ENCODE data around the gene AKIRIN1.
"Not testable (repeated sequence)": the region's sequence is repeated elsewhere in the genome, so short reads cannot be mapped to it uniquely, and the experiment has no call there.

The AKIRIN1 gene

DNA sequence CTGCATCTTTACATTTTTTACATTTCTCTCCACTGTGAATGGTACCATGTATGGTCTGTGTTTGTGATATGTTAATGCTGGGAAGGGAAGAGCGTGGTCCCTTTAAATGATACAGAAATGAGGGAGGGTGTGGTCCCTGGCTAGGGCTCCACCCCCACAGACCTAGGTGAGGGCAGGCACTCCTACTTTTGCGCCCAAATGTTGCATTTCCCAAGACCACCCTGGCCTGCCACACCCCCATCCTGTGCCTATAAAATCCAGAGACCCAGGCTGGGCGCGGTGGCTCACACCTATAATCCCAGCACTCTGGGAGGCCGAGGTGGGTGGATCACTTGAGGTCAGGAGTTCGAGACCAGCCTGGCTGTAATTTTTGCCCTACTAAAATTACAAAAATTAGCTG lies 17.9 kb upstream of the AKIRIN1 start:
- not testable (repeated sequence) for H3K27ac ChIP-seq (ENCODE audit: low read depth, low read length, severe bottlenecking)
- WGBS, 2 experiments (ENCODE audit: insufficient coverage in 2 of 2) = 72% methylated on average over 6 of the region's 6 CpGs; no CpG with 5 or more reads in 1 of the 2 experiments

DNA sequence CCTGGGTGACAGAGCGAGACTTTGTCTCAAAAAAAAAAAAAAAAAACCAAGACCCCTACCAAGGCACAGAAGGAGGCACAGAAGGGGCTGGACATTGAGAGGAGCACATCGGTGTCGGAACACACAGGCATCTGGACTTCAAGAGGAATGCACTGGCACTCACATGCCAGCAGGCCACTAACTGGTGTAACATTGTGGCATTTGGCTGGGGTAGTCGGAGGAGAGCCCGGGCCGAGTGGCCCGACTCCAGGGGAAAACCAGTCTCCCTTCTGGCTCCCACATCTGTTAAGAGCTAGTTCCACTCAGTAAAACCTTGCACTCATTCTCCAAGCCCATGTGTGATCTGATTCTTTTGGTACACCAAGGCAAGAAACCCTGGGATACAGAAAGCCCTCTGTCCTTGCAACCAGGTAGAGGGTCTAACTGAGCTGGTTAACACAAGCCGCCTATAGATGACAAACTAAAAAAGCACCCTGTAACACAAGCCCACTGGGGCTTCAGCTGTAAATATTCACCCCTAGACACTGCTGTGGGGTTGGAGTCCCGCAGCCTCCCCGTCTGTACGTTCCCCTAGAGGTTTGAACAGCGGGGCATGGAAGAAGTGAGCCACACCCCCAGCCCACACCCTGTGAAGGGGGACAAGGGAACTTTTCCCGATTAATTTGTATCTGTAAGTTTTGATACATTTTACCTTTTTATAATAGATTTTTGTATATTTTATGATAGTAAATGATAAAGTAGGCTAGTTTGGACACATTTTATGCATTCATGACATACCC lies 17.2 kb upstream of the AKIRIN1 start:
- Histone ChIP-seq H3K4me1 (ENCODE audit: control insufficient read depth, insufficient read depth, low read length, poor library complexity, severe bottlenecking) (no peaks in the 10 kb centered on the region), H3K9me3 (ENCODE audit: control insufficient read depth, low read length) (peaks cover 6% of the 10 kb centered on the region), H3K36me3 (ENCODE audit: control insufficient read depth, insufficient read depth, low read length) (no peaks in the 10 kb centered on the region), H3K4me3 (ENCODE audit: extremely low read depth, insufficient read depth, low read length, poor library complexity, severe bottlenecking) (no peak overlapping the region), H3K27ac (ENCODE audit: low read depth, low read length, severe bottlenecking) (no peak overlapping the region)
- WGBS, 2 experiments (ENCODE audit: insufficient coverage in 2 of 2) = 96 to 100% methylated on average over 2 to 7 of the region's 13 CpGs

More for the DNA sequence above, 17.9 kb upstream of the AKIRIN1 start:
- H3K9me3 ChIP-seq (ENCODE audit: control insufficient read depth, low read length); H3K36me3 ChIP-seq (ENCODE audit: control insufficient read depth, insufficient read depth, low read length); H3K4me1 ChIP-seq (ENCODE audit: control insufficient read depth, insufficient read depth, low read length, poor library complexity, severe bottlenecking); H3K4me3 ChIP-seq (ENCODE audit: extremely low read depth, insufficient read depth, low read length, poor library complexity, severe bottlenecking): not testable (repeated sequence)

DNA sequence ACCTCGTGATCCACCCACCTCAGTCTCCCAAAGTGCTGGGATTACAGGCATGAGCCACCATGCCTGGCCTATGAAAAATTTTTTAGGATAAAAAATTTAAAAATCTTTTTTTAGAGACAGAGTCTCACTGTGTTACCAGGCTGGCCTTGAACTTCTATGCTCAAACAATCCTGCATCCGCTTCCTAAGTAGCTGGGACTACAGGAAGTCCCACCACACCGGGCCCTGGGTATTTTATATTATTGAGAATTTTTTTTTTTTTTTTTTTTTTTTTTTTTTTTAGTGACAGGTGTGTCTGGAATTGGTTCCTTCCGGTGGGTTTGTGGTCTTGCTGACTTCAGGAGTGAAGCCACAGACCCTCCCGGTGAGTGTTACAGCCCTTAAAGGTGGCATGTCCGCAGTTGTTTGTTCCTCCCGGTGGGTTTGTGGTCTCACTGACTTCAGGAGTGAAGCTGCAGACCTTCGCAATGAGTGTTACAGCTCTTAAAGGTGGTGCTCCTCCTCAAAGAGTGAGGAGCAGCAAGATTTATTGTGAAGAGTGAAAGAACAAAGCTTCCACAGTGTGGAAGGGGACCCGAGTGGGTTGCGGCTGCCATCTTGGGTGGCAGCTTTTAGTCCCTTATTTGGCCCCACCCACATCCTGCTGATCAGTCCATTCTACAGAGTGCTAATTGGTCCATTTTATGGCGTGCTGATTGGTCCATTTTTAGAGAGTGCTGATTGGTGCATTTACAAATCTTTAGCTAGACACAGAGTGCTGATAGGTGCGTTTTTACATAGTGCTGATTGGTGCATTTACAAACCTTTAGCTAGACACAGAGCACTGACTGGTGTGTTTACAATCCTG lies 13.5 kb upstream of the AKIRIN1 start:
- not testable (repeated sequence) for H3K4me1 ChIP-seq (ENCODE audit: control insufficient read depth, insufficient read depth, low read length, poor library complexity, severe bottlenecking); H3K36me3 ChIP-seq (ENCODE audit: control insufficient read depth, insufficient read depth, low read length); H3K4me3 ChIP-seq (ENCODE audit: extremely low read depth, insufficient read depth, low read length, poor library complexity, severe bottlenecking); H3K9me3 ChIP-seq (ENCODE audit: control insufficient read depth, low read length); H3K27ac ChIP-seq (ENCODE audit: low read depth, low read length, severe bottlenecking)
- 87 to 92% methylated on average over 7 to 10 of the region's 12 CpGs for WGBS, 2 experiments (ENCODE audit: insufficient coverage in 2 of 2)

DNA sequence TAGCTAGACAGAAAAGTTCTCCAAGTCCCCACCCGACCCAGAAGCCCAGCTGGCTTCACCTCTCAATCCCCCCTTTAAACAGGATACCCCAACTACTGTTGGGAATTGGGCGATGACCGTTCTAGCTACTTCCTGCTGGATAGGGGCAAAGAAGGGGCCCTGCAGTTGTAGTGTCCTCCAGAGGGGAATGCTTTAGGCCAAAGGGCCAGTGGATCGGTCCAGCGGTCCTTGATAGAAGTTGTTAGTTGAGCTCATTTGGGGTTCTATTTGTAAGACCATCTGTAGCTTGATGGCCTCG lies 12.9 kb upstream of the AKIRIN1 start:
- not testable (repeated sequence) for H3K4me1 ChIP-seq (ENCODE audit: control insufficient read depth, insufficient read depth, low read length, poor library complexity, severe bottlenecking); H3K9me3 ChIP-seq (ENCODE audit: control insufficient read depth, low read length); H3K36me3 ChIP-seq (ENCODE audit: control insufficient read depth, insufficient read depth, low read length); H3K4me3 ChIP-seq (ENCODE audit: extremely low read depth, insufficient read depth, low read length, poor library complexity, severe bottlenecking); H3K27ac ChIP-seq (ENCODE audit: low read depth, low read length, severe bottlenecking)
- 100% methylated on average over 1 of the region's 6 CpGs; no CpG with 5 or more reads in 1 of the 2 experiments for WGBS, 2 experiments (ENCODE audit: insufficient coverage in 2 of 2)

DNA sequence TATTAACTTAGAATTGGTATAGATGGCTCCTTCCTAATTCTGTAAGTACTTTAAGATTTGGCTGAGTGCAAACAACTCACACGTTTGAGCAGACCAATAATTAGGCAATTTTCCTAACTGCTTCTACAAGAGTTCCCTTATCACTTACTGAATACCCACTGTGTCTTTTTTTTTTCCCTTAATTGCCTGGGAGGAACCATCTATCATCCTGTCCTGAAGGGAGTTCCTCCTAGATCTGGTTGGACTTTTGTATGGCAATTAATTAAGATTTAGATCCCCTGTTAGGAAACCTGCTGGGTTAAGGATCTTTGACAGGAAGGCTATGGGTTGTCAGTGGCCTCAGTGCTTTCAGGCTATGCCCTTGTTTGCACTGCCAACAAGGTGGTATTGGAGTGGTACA lies 11.7 kb upstream of the AKIRIN1 start:
- WGBS, 2 experiments (ENCODE audit: insufficient coverage in 2 of 2) = 86 to 100% methylated on average over 1 of the region's 1 CpG
- H3K36me3 ChIP-seq (ENCODE audit: control insufficient read depth, insufficient read depth, low read length); H3K4me3 ChIP-seq (ENCODE audit: extremely low read depth, insufficient read depth, low read length, poor library complexity, severe bottlenecking); H3K4me1 ChIP-seq (ENCODE audit: control insufficient read depth, insufficient read depth, low read length, poor library complexity, severe bottlenecking); H3K27ac ChIP-seq (ENCODE audit: low read depth, low read length, severe bottlenecking); H3K9me3 ChIP-seq (ENCODE audit: control insufficient read depth, low read length): not testable (repeated sequence)

DNA sequence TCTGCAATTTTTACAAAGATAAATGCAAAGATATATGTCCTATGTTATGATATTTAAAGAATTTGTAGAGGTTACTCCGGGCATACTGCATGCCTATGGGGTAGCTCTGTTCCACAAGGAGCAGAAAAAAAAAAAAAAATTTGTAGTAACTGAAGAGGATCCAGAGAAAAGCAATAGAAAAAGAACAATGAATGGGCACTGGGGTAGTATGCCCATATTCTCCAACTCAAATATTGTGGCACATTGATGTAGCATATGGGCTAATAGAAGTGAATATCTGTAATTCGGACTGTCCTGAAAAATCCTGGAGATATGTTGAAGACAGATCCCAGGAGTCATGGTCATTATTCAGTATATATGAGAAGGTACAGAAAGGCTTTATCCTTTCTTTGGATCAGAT lies 1.1 kb upstream of the AKIRIN1 start:
- H3K27ac ChIP-seq (ENCODE audit: low read depth, low read length, severe bottlenecking) = peak overlapping the region; percentile 78
- 60 to 78% methylated on average over 1 of the region's 2 CpGs for WGBS, 2 experiments (ENCODE audit: insufficient coverage in 2 of 2)
- H3K4me3 ChIP-seq (ENCODE audit: extremely low read depth, insufficient read depth, low read length, poor library complexity, severe bottlenecking) = no peak overlapping the region

DNA sequence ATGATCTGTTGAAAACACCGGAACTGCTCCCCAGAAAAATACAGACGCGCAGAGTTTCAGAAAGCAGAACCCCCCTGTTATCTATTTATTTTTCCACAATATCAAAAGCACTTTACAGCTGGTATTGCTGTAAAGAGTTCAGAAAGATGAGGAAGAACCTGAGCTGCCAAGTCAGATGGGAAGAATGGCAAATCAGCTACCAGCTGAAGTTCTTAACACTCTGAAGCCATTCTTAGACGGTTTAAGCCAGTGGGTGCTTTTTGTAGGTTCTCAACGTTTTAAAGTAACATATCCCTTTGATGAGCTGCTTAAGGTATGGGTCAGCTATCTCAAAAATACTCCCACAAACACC lies 714 bp upstream of the AKIRIN1 start:
- Histone ChIP-seq H3K4me1 (ENCODE audit: control insufficient read depth, insufficient read depth, low read length, poor library complexity, severe bottlenecking) (peaks cover 23% of the 10 kb centered on the region), H3K36me3 (ENCODE audit: control insufficient read depth, insufficient read depth, low read length) (peaks cover 22% of the 10 kb centered on the region), H3K9me3 (ENCODE audit: control insufficient read depth, low read length) (no peaks in the 10 kb centered on the region), H3K4me3 (ENCODE audit: extremely low read depth, insufficient read depth, low read length, poor library complexity, severe bottlenecking) (peak overlapping the region; percentile 95), H3K27ac (ENCODE audit: low read depth, low read length, severe bottlenecking) (peak overlapping the region; percentile 78)
- WGBS, 2 experiments (ENCODE audit: insufficient coverage in 2 of 2) = 32 to 45% methylated on average over 3 to 5 of the region's 5 CpGs

More for the DNA sequence above, 1.1 kb upstream of the AKIRIN1 start:
- H3K9me3 ChIP-seq (ENCODE audit: control insufficient read depth, low read length) = no peaks in the 10 kb centered on the region
- H3K4me1 ChIP-seq (ENCODE audit: control insufficient read depth, insufficient read depth, low read length, poor library complexity, severe bottlenecking) = peaks cover 25% of the 10 kb centered on the region
- peaks cover 18% of the 10 kb centered on the region for H3K36me3 ChIP-seq (ENCODE audit: control insufficient read depth, insufficient read depth, low read length)

DNA sequence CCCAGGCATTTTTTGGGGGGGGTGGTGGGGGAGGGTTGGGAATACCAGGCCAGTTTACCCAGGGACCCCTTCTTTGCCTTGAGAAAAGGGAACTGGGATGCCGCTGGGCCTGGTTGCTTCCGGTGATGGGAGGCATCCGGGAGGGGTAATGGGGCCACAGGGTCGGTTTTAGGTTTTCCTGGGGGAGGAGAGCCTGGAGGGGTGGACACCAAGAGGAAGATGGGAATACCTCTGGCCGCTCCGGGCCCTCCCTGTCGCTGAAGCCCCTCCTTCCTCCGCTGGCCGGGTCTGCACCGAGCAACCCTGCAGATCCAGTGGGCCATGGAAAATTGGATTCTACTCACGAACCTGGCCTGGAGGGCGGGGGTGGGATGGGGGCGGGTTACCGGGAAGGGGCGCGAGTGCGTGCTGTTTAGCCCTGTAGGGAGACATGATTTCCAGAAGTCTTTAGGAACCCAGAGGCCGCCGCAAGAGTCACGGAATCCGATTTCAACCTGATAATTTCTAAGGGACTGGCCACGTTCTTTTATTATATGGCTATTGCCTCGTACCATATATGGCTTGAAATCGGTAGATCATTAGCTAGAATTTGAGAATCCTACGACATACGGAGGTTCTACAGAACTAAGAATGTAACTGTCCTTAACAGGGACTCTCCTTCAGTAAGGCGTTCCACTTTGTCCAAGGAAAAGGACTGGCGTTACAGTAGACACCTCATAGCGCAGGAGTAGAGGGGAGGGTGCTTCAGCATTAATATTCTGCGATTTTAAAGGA lies 749 bp downstream of the AKIRIN1 start:
- peaks cover 32% of the 10 kb centered on the region for H3K36me3 ChIP-seq (ENCODE audit: control insufficient read depth, insufficient read depth, low read length)
- peak overlapping the region; percentile 90 for H3K27ac ChIP-seq (ENCODE audit: low read depth, low read length, severe bottlenecking)
- peaks cover 17% of the 10 kb centered on the region for H3K4me1 ChIP-seq (ENCODE audit: control insufficient read depth, insufficient read depth, low read length, poor library complexity, severe bottlenecking)
- H3K4me3 ChIP-seq (ENCODE audit: extremely low read depth, insufficient read depth, low read length, poor library complexity, severe bottlenecking) = peak overlapping the region; percentile 95
- 0% methylated on average over 10 to 20 of the region's 30 CpGs for WGBS, 2 experiments (ENCODE audit: insufficient coverage in 2 of 2)
- no peaks in the 10 kb centered on the region for H3K9me3 ChIP-seq (ENCODE audit: control insufficient read depth, low read length)

DNA sequence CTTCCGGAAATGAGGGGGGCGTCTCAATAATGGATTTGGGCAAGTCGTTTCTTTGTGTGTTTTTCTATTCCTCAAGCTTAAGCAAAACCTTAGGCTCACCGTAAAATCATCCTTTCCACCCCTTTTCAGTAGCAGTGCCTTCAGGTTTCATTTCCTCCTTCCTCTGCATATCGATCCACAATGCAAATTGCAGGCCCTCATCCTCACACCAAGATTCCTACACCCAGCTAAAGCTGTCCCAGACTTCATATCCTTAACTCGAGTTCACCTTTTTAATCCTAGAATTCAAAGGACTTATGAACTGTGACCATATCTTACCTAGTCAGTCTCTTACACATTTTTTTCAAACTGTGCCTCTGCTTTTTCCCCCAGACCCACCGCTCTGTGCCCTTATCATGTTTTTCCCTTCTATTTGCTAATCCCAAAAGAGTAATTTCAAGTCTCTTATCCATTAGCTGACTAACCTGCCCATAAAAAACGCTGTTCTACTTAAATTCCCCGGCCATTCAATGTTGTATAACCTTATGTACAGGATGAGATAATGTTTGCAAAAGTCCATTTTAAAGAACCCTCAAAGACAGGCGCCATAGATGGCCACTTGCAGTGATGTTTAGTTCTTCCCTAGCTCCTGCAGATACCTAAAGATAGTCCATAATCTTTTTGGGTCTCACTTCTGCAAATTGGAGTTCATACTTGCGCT lies 1.5 kb downstream of the AKIRIN1 start:
- Histone ChIP-seq H3K4me1 (ENCODE audit: control insufficient read depth, insufficient read depth, low read length, poor library complexity, severe bottlenecking) (peaks cover 18% of the 10 kb centered on the region), H3K9me3 (ENCODE audit: control insufficient read depth, low read length) (no peaks in the 10 kb centered on the region), H3K27ac (ENCODE audit: low read depth, low read length, severe bottlenecking) (no peak overlapping the region), H3K36me3 (ENCODE audit: control insufficient read depth, insufficient read depth, low read length) (peaks cover 38% of the 10 kb centered on the region), H3K4me3 (ENCODE audit: extremely low read depth, insufficient read depth, low read length, poor library complexity, severe bottlenecking) (peak overlapping the region; percentile 95)
- WGBS, 2 experiments (ENCODE audit: insufficient coverage in 2 of 2) = 18 to 27% methylated on average over 6 to 7 of the region's 11 CpGs

DNA sequence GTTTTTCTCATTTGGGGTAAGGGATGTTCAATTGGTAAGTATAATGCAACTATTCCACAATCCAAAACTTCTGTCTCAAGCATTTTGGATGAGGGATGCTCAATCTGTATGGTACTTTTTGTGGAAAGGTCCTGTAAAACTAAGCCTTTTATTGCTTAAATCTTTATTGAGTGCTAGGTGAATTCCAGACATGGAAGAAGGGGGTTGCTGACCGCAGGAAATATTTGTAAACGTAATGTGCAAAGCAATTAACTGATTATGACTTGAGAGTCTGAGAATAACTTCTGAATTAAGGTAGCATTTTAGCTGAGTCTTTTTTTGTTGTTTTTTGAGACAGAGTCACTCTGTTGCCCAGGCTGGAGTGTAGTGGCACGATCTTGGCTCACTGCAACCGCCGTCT lies 3.1 kb downstream of the AKIRIN1 start:
- peaks cover 54% of the 10 kb centered on the region for H3K36me3 ChIP-seq (ENCODE audit: control insufficient read depth, insufficient read depth, low read length)
- H3K4me1 ChIP-seq (ENCODE audit: control insufficient read depth, insufficient read depth, low read length, poor library complexity, severe bottlenecking) = peaks cover 19% of the 10 kb centered on the region
- no peaks in the 10 kb centered on the region for H3K9me3 ChIP-seq (ENCODE audit: control insufficient read depth, low read length)
- H3K4me3 ChIP-seq (ENCODE audit: extremely low read depth, insufficient read depth, low read length, poor library complexity, severe bottlenecking) = no peak overlapping the region
- no peak overlapping the region for H3K27ac ChIP-seq (ENCODE audit: low read depth, low read length, severe bottlenecking)
- WGBS, 2 experiments (ENCODE audit: insufficient coverage in 2 of 2) = 90 to 95% methylated on average over 5 of the region's 5 CpGs
